ENCODE data around the gene PYDC1. TPM values are rescaled to one million over a fixed set of nuclear protein-coding genes. Genes with fewer than 3 reads are reported as not detected.

PYDC1 gene
- total and polyA plus RNA-seq, 8 donors: not detected

DNA sequence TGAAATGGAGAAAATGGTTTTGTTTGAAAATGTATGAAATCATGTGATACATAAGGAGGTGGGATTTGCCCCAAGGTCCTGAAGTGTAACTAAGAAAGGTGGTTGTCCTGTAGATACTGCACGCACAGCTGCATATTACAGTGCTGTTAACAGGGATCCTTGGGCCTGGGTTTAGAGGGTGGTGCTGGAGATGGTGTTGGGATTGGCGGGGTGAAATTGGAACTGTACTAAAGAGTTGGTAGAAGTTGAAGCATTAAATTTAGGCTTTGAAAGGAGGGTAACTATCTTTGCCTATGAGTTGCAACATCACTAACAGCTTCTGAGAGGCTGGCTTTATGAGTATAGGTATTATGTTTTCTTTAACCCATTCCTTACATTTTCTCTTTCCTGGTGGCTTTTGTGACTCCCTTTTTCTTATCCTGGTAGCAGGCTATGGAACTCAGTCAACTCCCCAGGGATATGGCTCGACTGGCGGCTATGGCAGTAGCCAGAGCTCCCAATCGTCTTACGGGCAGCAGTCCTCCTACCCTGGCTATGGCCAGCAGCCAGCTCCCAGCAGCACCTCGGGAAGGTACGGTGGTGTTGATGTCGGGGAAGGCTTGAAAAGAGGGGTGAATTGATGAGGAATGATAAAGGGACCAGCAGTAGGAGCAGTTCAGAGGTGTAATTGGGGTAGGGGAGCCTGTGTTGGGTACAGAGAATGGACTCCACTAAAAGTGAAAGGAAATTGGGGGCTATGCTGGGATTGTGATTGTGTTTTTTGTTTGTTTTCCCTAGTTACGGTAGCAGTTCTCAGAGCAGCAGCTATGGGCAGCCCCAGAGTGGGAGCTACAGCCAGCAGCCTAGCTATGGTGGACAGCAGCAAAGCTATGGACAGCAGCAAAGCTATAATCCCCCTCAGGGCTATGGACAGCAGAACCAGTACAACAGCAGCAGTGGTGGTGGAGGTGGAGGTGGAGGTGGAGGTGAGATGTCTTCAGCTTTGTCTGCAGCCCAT is 33.2 kb downstream of the PYDC1 start:
- no peak overlapping the region for H3K27ac ChIP-seq
- H3K27me3 ChIP-seq: no peaks in the 10 kb centered on the region
- H3K4me1 ChIP-seq: peaks cover 23 to 71% (median 54%) of the 10 kb centered on the region in 4 donors
- no peaks in the 10 kb centered on the region for H3K9me3 ChIP-seq
- no peak for DNase-seq
- peak overlapping the region in 1 of 4 donors; percentile 80 for H3K4me3 ChIP-seq
- no peak for TF ChIP-seq EP300 (IDR thresholded peaks at IDR 0.05)
- TF ChIP-seq POLR2A (IDR thresholded peaks at IDR 0.05): no peak
- TF ChIP-seq POLR2AphosphoS5 (IDR thresholded peaks at IDR 0.05): no peak
- TF ChIP-seq, protein P1, sequence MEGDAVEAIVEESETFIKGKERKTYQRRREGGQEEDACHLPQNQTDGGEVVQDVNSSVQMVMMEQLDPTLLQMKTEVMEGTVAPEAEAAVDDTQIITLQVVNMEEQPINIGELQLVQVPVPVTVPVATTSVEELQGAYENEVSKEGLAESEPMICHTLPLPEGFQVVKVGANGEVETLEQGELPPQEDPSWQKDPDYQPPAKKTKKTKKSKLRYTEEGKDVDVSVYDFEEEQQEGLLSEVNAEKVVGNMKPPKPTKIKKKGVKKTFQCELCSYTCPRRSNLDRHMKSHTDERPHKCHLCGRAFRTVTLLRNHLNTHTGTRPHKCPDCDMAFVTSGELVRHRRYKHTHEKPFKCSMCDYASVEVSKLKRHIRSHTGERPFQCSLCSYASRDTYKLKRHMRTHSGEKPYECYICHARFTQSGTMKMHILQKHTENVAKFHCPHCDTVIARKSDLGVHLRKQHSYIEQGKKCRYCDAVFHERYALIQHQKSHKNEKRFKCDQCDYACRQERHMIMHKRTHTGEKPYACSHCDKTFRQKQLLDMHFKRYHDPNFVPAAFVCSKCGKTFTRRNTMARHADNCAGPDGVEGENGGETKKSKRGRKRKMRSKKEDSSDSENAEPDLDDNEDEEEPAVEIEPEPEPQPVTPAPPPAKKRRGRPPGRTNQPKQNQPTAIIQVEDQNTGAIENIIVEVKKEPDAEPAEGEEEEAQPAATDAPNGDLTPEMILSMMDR (IDR thresholded peaks at IDR 0.05): no peak
- intact Hi-C loops (cut with DNase I; ENCODE audit: low total_unique reads): loop anchor here (10.0 kb wide), 1 partner anchor 271 kb away; the partner anchor contains the start of gene ARMC5
- WGBS, 5 donors: 68 to 80% (median 77%) methylated on average over 10 of the region's 10 CpGs
- H3K36me3 ChIP-seq: peaks cover 64 to 66% (median 66%) of the 10 kb centered on the region in 4 donors

DNA sequence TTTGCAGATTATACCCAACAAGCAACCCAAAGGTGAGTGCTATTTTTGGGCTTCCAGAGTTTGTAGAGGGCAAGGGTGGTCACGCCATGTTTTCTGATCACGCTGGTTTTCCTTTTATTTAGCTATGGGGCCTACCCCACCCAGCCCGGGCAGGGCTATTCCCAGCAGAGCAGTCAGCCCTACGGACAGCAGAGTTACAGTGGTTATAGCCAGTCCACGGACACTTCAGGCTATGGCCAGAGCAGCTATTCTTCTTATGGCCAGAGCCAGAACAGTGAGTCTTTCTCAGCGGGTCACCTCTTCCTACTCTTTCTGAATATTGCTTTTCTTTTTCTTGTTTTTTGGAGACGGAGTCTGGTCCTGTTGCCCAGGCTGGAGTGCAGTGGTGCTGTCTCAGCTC is 34.5 kb downstream of the PYDC1 start:
- H3K9me3 ChIP-seq: no peaks in the 10 kb centered on the region
- peak overlapping the region in 1 of 5 donors; percentile 44 for H3K27ac ChIP-seq
- peak overlapping the region; percentile 80 to 84 (median 82) for H3K4me3 ChIP-seq
- 14 to 24% (median 21%) methylated on average over 7 of the region's 7 CpGs for WGBS, 5 donors
- no peaks in the 10 kb centered on the region for H3K27me3 ChIP-seq
- DNase-seq: no peak
- H3K36me3 ChIP-seq: peaks cover 51 to 53% (median 52%) of the 10 kb centered on the region in 4 donors
- TF ChIP-seq POLR2A (IDR thresholded peaks at IDR 0.05) (no peak), POLR2AphosphoS5 (IDR thresholded peaks at IDR 0.05) (no peak), EP300 (IDR thresholded peaks at IDR 0.05) (no peak)
- TF ChIP-seq, protein P1 (IDR thresholded peaks at IDR 0.05): no peak
- intact Hi-C loops (cut with DNase I; ENCODE audit: low total_unique reads): loop anchor here (10.0 kb wide), 1 partner anchor 272 kb away; the partner anchor contains the start of gene ARMC5
- peaks cover 23 to 74% (median 55%) of the 10 kb centered on the region in 4 donors for H3K4me1 ChIP-seq

DNA sequence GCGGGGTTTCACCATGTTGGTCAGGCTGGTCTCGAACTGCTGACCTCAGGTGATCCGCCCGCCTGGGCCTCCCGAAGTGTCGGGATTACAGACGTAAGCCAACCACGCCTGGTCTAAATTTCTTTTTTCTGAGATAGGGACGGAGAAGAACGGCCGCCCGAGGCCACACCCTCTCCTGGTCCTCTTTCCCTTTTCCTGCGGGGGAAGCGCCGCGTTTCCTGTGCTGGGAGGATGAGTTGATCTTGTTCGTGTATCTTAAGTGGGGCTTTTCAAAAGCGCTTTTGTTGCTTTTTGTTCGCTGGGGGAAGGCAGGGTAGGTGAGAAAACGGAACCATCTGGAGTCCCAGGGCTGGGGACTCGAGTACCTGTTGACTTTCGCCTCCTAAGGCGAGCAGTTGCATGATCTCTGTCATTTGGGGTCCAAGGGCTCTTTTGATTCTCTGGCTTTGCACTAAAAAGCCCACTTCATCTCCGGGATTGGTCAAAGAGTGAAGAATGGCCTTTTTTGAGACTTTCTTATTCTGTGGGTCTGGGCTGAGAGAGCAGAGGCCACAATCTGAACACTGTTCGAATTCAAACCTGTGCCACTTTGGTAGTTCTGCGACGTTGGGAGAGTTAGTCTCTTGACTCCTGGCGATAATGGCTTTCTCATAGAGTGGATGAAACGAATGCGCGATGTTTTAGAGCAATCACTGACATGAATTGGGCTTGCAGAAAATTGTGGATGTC is 35.7 kb downstream of the PYDC1 start:
- H3K4me1 ChIP-seq: peaks cover 23 to 62% (median 50%) of the 10 kb centered on the region in 4 donors
- DNase-seq: peak; percentile 28 to 55
- intact Hi-C loops (cut with DNase I; ENCODE audit: low total_unique reads): loop anchor here (10.0 kb wide), 1 partner anchor 274 kb away; the partner anchor contains the start of gene ARMC5
- H3K9me3 ChIP-seq: no peaks in the 10 kb centered on the region
- no peak for TF ChIP-seq POLR2AphosphoS5 (IDR thresholded peaks at IDR 0.05)
- TF ChIP-seq EP300 (IDR thresholded peaks at IDR 0.05): no peak
- 3 to 4% (median 3%) methylated on average over 31 of the region's 31 CpGs for WGBS, 5 donors
- H3K27me3 ChIP-seq: no peaks in the 10 kb centered on the region
- H3K27ac ChIP-seq: peak overlapping the region; percentile 93 to 97 (median 97)
- peak overlapping the region; percentile 80 to 84 (median 82) for H3K4me3 ChIP-seq
- peaks cover 40 to 42% (median 41%) of the 10 kb centered on the region in 4 donors for H3K36me3 ChIP-seq

DNA sequence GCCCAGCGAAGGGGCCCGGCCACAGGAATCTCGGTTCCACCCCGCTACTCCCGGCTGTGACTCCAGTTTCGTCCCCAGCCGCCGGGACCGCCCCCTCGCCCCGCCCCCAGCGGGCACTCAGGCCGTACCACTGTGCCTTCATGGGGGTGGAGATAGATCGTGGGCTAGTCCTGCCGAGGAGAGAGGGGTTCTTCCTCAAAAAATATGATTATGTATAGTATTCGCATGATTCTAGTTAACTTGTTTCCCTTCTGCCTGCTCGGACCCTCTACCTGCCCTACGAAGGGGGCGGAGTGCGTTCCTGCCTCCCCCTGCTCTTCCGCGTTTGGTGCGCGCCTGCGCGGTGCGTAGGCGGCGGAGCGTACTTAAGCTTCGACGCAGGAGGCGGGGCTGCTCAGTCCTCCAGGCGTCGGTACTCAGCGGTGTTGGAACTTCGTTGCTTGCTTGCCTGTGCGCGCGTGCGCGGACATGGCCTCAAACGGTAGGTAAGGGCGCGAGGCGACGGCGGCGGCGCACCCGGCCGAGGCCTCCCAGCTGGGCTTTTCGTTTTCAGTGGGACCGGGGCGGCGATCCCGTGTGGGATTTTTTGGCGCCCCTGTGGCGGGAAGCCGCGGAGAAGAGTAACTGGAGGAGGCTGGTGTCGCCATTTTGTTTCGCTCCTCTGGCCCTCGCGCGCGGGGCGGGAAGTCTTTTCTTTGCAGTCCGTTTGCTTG is 37.0 kb downstream of the PYDC1 start, which contains the start of gene FUS:
TSS of gene FUS (plus strand) at position 393 of the 713 bp plus-strand sequence. CDS start at position 469, 76 bp downstream.
- H3K27me3 ChIP-seq: no peaks in the 10 kb centered on the region
- TF ChIP-seq POLR2A (IDR thresholded peaks at IDR 0.05) (peak in 2 of 4 donors; percentile 94 to 95), EP300 (IDR thresholded peaks at IDR 0.05) (no peak), POLR2AphosphoS5 (IDR thresholded peaks at IDR 0.05) (peak; percentile 100)
- TF ChIP-seq, protein P1 (IDR thresholded peaks at IDR 0.05): no peak
- H3K36me3 ChIP-seq: peaks cover 26 to 28% (median 28%) of the 10 kb centered on the region in 4 donors

More for the DNA sequence above, 37.0 kb downstream of the PYDC1 start, which contains the start of gene FUS:
- DNase-seq: peak; percentile 94 to 97
- intact Hi-C loops (cut with DNase I; ENCODE audit: low total_unique reads): loop anchor here (10.0 kb wide), 1 partner anchor 275 kb away; the partner anchor contains the start of gene ARMC5
- WGBS, 5 donors: 0 to 1% (median 0%) methylated on average over 21 to 69 of the region's 69 CpGs
- Histone ChIP-seq H3K4me1 (peaks cover 23 to 50% (median 48%) of the 10 kb centered on the region in 4 donors), H3K9me3 (no peaks in the 10 kb centered on the region), H3K4me3 (peak within 1 kb of the TSS; percentile 80 to 84 (median 82)), H3K27ac (peak within 1 kb of the TSS; percentile 93 to 97 (median 97))

All from stomach (tissue), 9 donors.